ENCODE data around the gene ABTB2. TPM values are rescaled to one million over a fixed set of nuclear protein-coding genes. Genes with fewer than 3 reads are reported as not detected.

The ABTB2 gene
- total and polyA plus RNA-seq, 10 of the 15 experiments (the other 5 are each of a cell fraction or from before 2014, with no cell fraction given), result 0.13 to 2.1 (median 0.72) TPM

DNA sequence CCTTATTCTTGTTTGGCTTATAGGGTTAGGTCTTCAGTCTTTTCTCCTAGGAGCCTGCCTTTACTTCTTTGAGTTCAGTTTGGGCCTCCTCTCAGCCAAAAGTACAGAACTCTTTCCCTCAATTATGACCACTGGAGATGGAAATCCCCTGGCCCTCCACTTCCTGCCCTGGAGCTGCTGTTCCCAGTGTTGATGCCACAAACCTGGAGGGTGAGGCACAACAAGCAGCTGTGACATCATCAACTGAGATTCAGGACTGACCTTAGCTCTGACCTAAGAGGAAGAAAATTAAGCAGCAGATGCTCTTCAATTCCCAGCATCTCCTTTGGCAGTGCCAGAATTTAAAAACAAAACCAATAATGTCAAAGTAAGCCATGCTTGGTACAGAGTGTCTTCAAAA, 3.0 kb downstream of the ABTB2 start:
- Histone ChIP-seq H3K27me3 (replicated peaks in 1 of 2; ENCODE audit: control insufficient read depth in 2 of 2, insufficient read depth in 2 of 2, low read length in 1 of 2) (peaks cover 0 to 3% of the 10 kb centered on the region in 2 experiments; a peak in 2 of 4 replicates), H2AFZ (ENCODE audit: control insufficient read depth, low read depth, low read length) (no peak overlapping the region), H4K20me1 (ENCODE audit: control insufficient read depth, insufficient read depth) (peaks cover 3% of the 10 kb centered on the region; the same call in 1 of the 2 replicates), H3K4me3 (0 out of 2 replicates have a peak overlapping the region, but pooled peaks have one; percentile 73), H3K9me3 (replicated peaks; ENCODE audit: control insufficient read depth, insufficient read depth, low read length) (no peaks in the 10 kb centered on the region), H3K4me2 (ENCODE audit: control insufficient read depth, insufficient read depth) (peak overlapping the region; percentile 92; the same call in 1 of the 2 replicates), H3K4me1 (ENCODE audit: control insufficient read depth, insufficient read depth, low read length) (peaks cover 20% of the 10 kb centered on the region), H3K27ac (ENCODE audit: control insufficient read depth, insufficient read depth) (no peak overlapping the region), H3K9ac (ENCODE audit: control insufficient read depth, insufficient read depth, low read length) (no peak overlapping the region), H3K79me2 (ENCODE audit: control insufficient read depth, insufficient read depth, low read length) (peaks cover 16% of the 10 kb centered on the region), H3K36me3 (ENCODE audit: control insufficient read depth in 2 of 2, insufficient read depth in 2 of 2, low read length in 1 of 2) (no peaks in the 10 kb centered on the region)
- ChIA-PET RAD21 (ENCODE audit: unreplicated experiment) (interaction anchor here (0.9 to 14.6 kb wide), 10 partner anchors 10 to 201 kb away, joined by 3 to 249 read pairs (median 4); no protein-coding TSS in a partner anchor), CTCF (interaction anchor here (1.0 to 9.5 kb wide), 8 partner anchors 13 to 357 kb away, joined by 3 to 167 read pairs (median 6); no protein-coding TSS in a partner anchor), SMC1A (ENCODE audit: uncharacterized antibody, unreplicated experiment) (interaction anchor here (0.6 to 12.0 kb wide), 18 partner anchors 9 to 362 kb away, joined by 3 to 171 read pairs (median 4); no protein-coding TSS in a partner anchor), POLR2A (no interaction called here)
- no peak for FAIRE-seq
- in situ Hi-C loops (cut with MboI) (loop anchor here (5.0 kb wide), 4 partner anchors 112 to 492 kb away; no protein-coding TSS in a partner anchor), intact Hi-C loops (cut with micrococcal nuclease; ENCODE audit: unreplicated experiment) (loop anchor here (5.0 kb wide), 1 partner anchor 302 kb away; the partner anchor contains the start of gene CAPRIN1)
- no peak for ATAC-seq
- TF ChIP-seq YBX1 (IDR thresholded peaks at IDR 0.05) (no peak), CREB1 (IDR thresholded peaks at IDR 0.05; ENCODE audit: low read depth) (0 out of 2 replicates have a peak, but pooled peaks have one; percentile 13)
- no peak for DNase-seq (ENCODE audit: low read depth, low spot score)
- no TSS peak for BruUV-seq (replicated peaks)

DNA sequence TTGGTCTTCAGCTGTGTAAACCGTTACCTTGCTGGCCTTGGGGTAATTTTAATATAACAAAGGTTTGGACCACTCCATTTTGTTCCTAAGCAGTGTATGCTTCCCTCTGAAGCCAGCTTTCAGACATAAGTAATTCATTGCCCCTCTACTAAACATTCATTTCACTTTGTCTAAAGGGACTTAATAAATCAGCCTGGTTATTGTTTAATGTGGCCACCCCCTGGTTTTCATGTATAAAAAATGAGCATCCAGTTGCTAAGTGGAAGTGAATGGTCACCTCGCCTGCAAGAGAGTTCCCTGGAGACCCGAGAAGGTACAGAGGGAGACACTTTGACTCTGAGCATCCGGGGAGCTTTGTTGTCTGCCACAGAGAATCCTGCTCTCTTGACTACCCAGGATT, 3.9 kb downstream of the ABTB2 start:
- Histone ChIP-seq H3K36me3 (ENCODE audit: control insufficient read depth in 2 of 2, insufficient read depth in 2 of 2, low read length in 1 of 2) (no peaks in the 10 kb centered on the region), H3K9me3 (replicated peaks; ENCODE audit: control insufficient read depth, insufficient read depth, low read length) (no peaks in the 10 kb centered on the region), H3K27ac (ENCODE audit: control insufficient read depth, insufficient read depth) (no peak overlapping the region), H4K20me1 (ENCODE audit: control insufficient read depth, insufficient read depth) (peaks cover 3% of the 10 kb centered on the region; the same call in 1 of the 2 replicates), H3K4me3 (no peak overlapping the region; the same call in 1 of the 2 replicates), H3K4me2 (ENCODE audit: control insufficient read depth, insufficient read depth) (peak overlapping the region; percentile 26; the same call in 1 of the 2 replicates), H3K27me3 (replicated peaks in 1 of 2; ENCODE audit: control insufficient read depth in 2 of 2, insufficient read depth in 2 of 2, low read length in 1 of 2) (peaks cover 0 to 3% of the 10 kb centered on the region in 2 experiments; a peak in 2 of 4 replicates), H3K79me2 (ENCODE audit: control insufficient read depth, insufficient read depth, low read length) (peaks cover 16% of the 10 kb centered on the region), H3K4me1 (ENCODE audit: control insufficient read depth, insufficient read depth, low read length) (peaks cover 18% of the 10 kb centered on the region), H3K9ac (ENCODE audit: control insufficient read depth, insufficient read depth, low read length) (no peak overlapping the region), H2AFZ (ENCODE audit: control insufficient read depth, low read depth, low read length) (no peak overlapping the region)
- BruUV-seq (replicated peaks), result no TSS peak
- in situ Hi-C loops (cut with MboI) (no loop called here), intact Hi-C loops (cut with micrococcal nuclease; ENCODE audit: unreplicated experiment) (no loop called here)
- POLR2A ChIA-PET, result interaction anchor here (0.5 to 0.6 kb wide), 2 partner anchors 45 to 301 kb away, joined by 3 to 4 read pairs; no protein-coding TSS in a partner anchor
- no peak for ATAC-seq
- 52% methylated on average over 4 of the region's 4 CpGs for WGBS (ENCODE audit: insufficient coverage, insufficient replicate concordance, low lambda C conversion rate, missing lambda C conversion rate)
- no peak for DNase-seq (ENCODE audit: low read depth, low spot score)
- SMC1A ChIA-PET (ENCODE audit: uncharacterized antibody, unreplicated experiment), result interaction anchor here (1.1 to 12.0 kb wide), 4 partner anchors 30 to 269 kb away, joined by 3 to 171 read pairs (median 21); no protein-coding TSS in a partner anchor
- RAD21 ChIA-PET (ENCODE audit: unreplicated experiment), result interaction anchor here (0.8 to 14.6 kb wide), 11 partner anchors 9 to 500 kb away, joined by 3 to 249 read pairs (median 3); no protein-coding TSS in a partner anchor
- CTCF ChIA-PET, result interaction anchor here (0.8 to 9.5 kb wide), 7 partner anchors 12 to 247 kb away, joined by 3 to 167 read pairs (median 5); no protein-coding TSS in a partner anchor
- no peak for FAIRE-seq
- TF ChIP-seq SMAD5 (IDR thresholded peaks at IDR 0.05; ENCODE audit: low read depth) (no peak), NFXL1 (IDR thresholded peaks at IDR 0.05; ENCODE audit: borderline replicate concordance) (no peak), ZZZ3 (IDR thresholded peaks at IDR 0.05; ENCODE audit: control insufficient read depth, insufficient read length, low read depth) (no peak), PAX8 (IDR thresholded peaks at IDR 0.05) (no peak)
- TF ChIP-seq, protein P1, sequence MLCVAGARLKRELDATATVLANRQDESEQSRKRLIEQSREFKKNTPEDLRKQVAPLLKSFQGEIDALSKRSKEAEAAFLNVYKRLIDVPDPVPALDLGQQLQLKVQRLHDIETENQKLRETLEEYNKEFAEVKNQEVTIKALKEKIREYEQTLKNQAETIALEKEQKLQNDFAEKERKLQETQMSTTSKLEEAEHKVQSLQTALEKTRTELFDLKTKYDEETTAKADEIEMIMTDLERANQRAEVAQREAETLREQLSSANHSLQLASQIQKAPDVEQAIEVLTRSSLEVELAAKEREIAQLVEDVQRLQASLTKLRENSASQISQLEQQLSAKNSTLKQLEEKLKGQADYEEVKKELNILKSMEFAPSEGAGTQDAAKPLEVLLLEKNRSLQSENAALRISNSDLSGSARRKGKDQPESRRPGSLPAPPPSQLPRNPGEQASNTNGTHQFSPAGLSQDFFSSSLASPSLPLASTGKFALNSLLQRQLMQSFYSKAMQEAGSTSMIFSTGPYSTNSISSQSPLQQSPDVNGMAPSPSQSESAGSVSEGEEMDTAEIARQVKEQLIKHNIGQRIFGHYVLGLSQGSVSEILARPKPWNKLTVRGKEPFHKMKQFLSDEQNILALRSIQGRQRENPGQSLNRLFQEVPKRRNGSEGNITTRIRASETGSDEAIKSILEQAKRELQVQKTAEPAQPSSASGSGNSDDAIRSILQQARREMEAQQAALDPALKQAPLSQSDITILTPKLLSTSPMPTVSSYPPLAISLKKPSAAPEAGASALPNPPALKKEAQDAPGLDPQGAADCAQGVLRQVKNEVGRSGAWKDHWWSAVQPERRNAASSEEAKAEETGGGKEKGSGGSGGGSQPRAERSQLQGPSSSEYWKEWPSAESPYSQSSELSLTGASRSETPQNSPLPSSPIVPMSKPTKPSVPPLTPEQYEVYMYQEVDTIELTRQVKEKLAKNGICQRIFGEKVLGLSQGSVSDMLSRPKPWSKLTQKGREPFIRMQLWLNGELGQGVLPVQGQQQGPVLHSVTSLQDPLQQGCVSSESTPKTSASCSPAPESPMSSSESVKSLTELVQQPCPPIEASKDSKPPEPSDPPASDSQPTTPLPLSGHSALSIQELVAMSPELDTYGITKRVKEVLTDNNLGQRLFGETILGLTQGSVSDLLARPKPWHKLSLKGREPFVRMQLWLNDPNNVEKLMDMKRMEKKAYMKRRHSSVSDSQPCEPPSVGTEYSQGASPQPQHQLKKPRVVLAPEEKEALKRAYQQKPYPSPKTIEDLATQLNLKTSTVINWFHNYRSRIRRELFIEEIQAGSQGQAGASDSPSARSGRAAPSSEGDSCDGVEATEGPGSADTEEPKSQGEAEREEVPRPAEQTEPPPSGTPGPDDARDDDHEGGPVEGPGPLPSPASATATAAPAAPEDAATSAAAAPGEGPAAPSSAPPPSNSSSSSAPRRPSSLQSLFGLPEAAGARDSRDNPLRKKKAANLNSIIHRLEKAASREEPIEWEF (IDR thresholded peaks at IDR 0.05; ENCODE audit: insufficient replicate concordance, low read depth, low read length), result no peak
- TF ChIP-seq, protein P2, sequence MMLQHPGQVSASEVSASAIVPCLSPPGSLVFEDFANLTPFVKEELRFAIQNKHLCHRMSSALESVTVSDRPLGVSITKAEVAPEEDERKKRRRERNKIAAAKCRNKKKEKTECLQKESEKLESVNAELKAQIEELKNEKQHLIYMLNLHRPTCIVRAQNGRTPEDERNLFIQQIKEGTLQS (IDR thresholded peaks at IDR 0.05; ENCODE audit: borderline replicate concordance, extremely low read depth, low read depth, low read length), result no peak
